K562 (cell line): ENCODE results near the gene SPHK1. TPM values are rescaled to one million over a fixed set of nuclear protein-coding genes. Genes with fewer than 3 reads are reported as not detected.
A peak's percentile ranks its signal among the peaks of the same experiment; 100 is the strongest.

Source experiments
- MEF2A ChIP-seq: IDR thresholded peaks from 2 replicates; pipeline ENCODE4 v1.6.1; 2011; ENCODE audit warnings: low read depth, mild to moderate bottlenecking, low read length, moderate library complexity; ENCODE audit not compliant: control insufficient read depth
- NCOA4 ChIP-seq: fragments of 450-650 bp; IDR thresholded peaks from 2 replicates; pipeline ENCODE4 v1.6.1; 2018; ENCODE audit warnings: mild to moderate bottlenecking; ENCODE audit not compliant: partially characterized antibody
- NRF1 ChIP-seq, 2 experiments: fragments of 450-650 bp; IDR thresholded peaks in 1 of 2; conservative IDR thresholded peaks in 1 of 2; 2 replicates each; pipeline ENCODE4 v1.6.1; 2014; ENCODE audit warnings: mild to moderate bottlenecking in 2 of 2
- PHTF2 ChIP-seq: fragments of 250-450 bp; sonication (Bioruptor Pico); IDR thresholded peaks from 2 replicates; pipeline ENCODE4 v1.5.0; 2021; ENCODE audit warnings: mild to moderate bottlenecking
- RBM25 ChIP-seq: fragments of 200-400 bp; formaldehyde crosslinking; IDR thresholded peaks from 2 replicates; pipeline ENCODE4 v1.6.1; 2018; ENCODE audit warnings: low read length, low read depth, moderate library complexity; ENCODE audit not compliant: severe bottlenecking
- ZNF134 ChIP-seq: fragments of 250-450 bp; sonication (Bioruptor Pico); conservative IDR thresholded peaks from 2 replicates; pipeline ENCODE4 v1.4.0; 2020
- ZNF668 ChIP-seq: fragments of 250-450 bp; sonication (Bioruptor Pico); IDR thresholded peaks from 2 replicates; pipeline ENCODE4 v1.8.0; 2022; ENCODE audit warnings: mild to moderate bottlenecking, inconsistent platforms
- ZNF778 ChIP-seq: fragments of 450-650 bp; formaldehyde crosslinking; IDR thresholded peaks from 2 replicates; pipeline ENCODE4 v1.4.0; 2020; ENCODE audit warnings: mild to moderate bottlenecking, moderate library complexity
- polyA plus RNA-seq, 8 experiments: library from polyadenylated mRNA; depleted of rRNA in 4 of 8; stranded (reverse) in 5 of 8; unstranded in 3 of 8; fragments of >200 nt; fragmentation: Nextera tagmentation in 2 of 8; fragmentation: Illumina TruSeq in 1 of 8; extraction: Ambion mirVana in 2 of 8; extraction: Trizol in 1 of 8; gene quantifications; 2 replicates each; pipeline versions ENCODE4 v1.2.1 to v1.2.3, GENCODE V29; 2011 to 2014; ENCODE audit warnings: inconsistent platforms in 1 of 8, missing spikeins in 1 of 8
- total RNA-seq, 7 experiments: library from RNA; depleted of rRNA in 6 of 7; stranded (reverse); fragments of >200 nt in 6 of 7; fragmentation: Illumina TruSeq in 2 of 7; extraction: Trizol in 2 of 7; gene quantifications; 2 replicates each; pipeline versions ENCODE4 v1.2.1 to v1.2.3, GENCODE V29; 2011 to 2021; ENCODE audit warnings: low replicate concordance in 1 of 7
- TF ChIP-seq, protein P1 (sequence below): fragments of 200-800 bp; sonication (Bioruptor generic); IDR thresholded peaks from 2 replicates; pipeline ENCODE4 v1.6.1; 2017; ENCODE audit warnings: missing genetic modification characterization, missing compliant biosample characterization
- TF ChIP-seq, protein P2 (sequence below): IDR thresholded peaks from 2 replicates; pipeline ENCODE4 v1.6.1; 2012; ENCODE audit warnings: low read depth, low read length, improper control_type of control experiment, borderline replicate concordance
- TF ChIP-seq, protein P3 (sequence below): fragments of 450-650 bp; formaldehyde crosslinking; IDR thresholded peaks from 2 replicates; pipeline ENCODE4 v1.4.0; 2020; ENCODE audit warnings: mild to moderate bottlenecking, mixed read lengths
- TF ChIP-seq, protein P4 (sequence below): sonication (generic); formaldehyde crosslinking; IDR thresholded peaks from 2 replicates; pipeline ENCODE4 v1.8.0; 2022; ENCODE audit warnings: missing genetic modification reagents, mild to moderate bottlenecking, borderline replicate concordance
- TF ChIP-seq, protein P5 (sequence below): fragments of 250-450 bp; sonication (Bioruptor Pico); IDR thresholded peaks from 2 replicates; pipeline ENCODE4 v1.5.0; 2021; ENCODE audit warnings: mild to moderate bottlenecking, moderate library complexity
- TF ChIP-seq, protein P6 (sequence below): fragments of 250-450 bp; sonication (Bioruptor Pico); IDR thresholded peaks from 2 replicates; pipeline ENCODE4 v1.6.1; 2021; ENCODE audit warnings: mild to moderate bottlenecking

SPHK1 gene
- total and polyA plus RNA-seq, 9 of the 15 experiments (the other 6 are each of a cell fraction or from before 2014, with no cell fraction given), result 0.21 to 60.3 (median 14.5) TPM

DNA sequence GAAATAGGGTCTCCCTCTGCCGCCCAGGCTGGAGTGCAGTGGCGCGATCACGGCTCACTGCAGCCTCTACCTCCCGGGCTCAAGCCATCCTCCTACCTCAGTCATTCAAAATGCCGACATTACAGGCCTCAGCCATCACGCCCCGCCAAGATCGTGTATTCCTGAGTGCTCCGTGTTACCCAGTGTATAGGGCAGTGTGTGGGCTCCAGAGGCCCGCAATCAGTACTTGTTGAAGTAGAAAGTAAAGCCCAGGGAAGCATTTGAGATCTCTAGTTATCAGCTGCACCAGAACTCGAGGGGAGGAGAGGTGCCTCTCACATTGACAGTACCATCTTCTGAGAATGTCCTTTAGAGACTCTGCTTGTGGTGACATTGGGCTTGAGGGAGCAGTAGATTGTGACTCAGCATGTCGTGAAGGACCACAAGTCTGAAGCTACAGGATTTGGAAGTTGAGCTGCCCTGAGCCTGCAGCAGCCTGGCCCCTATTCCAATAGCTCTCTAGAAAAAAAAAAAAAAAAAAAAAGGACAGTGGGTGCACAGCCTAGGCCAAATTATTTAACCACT lies 29.6 kb upstream of the SPHK1 start (continued):
- TF ChIP-seq, protein P1, sequence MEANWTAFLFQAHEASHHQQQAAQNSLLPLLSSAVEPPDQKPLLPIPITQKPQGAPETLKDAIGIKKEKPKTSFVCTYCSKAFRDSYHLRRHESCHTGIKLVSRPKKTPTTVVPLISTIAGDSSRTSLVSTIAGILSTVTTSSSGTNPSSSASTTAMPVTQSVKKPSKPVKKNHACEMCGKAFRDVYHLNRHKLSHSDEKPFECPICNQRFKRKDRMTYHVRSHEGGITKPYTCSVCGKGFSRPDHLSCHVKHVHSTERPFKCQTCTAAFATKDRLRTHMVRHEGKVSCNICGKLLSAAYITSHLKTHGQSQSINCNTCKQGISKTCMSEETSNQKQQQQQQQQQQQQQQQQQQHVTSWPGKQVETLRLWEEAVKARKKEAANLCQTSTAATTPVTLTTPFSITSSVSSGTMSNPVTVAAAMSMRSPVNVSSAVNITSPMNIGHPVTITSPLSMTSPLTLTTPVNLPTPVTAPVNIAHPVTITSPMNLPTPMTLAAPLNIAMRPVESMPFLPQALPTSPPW (CRISPR knock-in tag), result no peak
- TF ChIP-seq ZNF668 (CRISPR knock-in tag), result no peak
- TF ChIP-seq, protein P2, sequence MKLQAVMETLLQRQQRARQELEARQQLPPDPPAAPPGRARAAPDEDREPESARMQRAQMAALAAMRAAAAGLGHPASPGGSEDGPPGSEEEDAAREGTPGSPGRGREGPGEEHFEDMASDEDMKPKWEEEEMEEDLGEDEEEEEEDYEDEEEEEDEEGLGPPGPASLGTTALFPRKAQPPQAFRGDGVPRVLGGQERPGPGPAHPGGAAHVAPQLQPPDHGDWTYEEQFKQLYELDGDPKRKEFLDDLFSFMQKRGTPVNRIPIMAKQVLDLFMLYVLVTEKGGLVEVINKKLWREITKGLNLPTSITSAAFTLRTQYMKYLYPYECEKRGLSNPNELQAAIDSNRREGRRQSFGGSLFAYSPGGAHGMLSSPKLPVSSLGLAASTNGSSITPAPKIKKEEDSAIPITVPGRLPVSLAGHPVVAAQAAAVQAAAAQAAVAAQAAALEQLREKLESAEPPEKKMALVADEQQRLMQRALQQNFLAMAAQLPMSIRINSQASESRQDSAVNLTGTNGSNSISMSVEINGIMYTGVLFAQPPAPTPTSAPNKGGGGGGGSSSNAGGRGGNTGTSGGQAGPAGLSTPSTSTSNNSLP, result no peak
- TF ChIP-seq, protein P3, sequence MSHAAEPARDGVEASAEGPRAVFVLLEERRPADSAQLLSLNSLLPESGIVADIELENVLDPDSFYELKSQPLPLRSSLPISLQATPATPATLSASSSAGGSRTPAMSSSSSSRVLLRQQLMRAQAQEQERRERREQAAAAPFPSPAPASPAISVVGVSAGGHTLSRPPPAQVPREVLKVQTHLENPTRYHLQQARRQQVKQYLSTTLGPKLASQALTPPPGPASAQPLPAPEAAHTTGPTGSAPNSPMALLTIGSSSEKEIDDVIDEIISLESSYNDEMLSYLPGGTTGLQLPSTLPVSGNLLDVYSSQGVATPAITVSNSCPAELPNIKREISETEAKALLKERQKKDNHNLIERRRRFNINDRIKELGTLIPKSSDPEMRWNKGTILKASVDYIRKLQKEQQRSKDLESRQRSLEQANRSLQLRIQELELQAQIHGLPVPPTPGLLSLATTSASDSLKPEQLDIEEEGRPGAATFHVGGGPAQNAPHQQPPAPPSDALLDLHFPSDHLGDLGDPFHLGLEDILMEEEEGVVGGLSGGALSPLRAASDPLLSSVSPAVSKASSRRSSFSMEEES (CRISPR knock-in tag), result no peak
- TF ChIP-seq PHTF2 (CRISPR knock-in tag), result no peak
- TF ChIP-seq, protein P4, sequence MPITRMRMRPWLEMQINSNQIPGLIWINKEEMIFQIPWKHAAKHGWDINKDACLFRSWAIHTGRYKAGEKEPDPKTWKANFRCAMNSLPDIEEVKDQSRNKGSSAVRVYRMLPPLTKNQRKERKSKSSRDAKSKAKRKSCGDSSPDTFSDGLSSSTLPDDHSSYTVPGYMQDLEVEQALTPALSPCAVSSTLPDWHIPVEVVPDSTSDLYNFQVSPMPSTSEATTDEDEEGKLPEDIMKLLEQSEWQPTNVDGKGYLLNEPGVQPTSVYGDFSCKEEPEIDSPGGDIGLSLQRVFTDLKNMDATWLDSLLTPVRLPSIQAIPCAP, result no peak
- TF ChIP-seq, protein P5, sequence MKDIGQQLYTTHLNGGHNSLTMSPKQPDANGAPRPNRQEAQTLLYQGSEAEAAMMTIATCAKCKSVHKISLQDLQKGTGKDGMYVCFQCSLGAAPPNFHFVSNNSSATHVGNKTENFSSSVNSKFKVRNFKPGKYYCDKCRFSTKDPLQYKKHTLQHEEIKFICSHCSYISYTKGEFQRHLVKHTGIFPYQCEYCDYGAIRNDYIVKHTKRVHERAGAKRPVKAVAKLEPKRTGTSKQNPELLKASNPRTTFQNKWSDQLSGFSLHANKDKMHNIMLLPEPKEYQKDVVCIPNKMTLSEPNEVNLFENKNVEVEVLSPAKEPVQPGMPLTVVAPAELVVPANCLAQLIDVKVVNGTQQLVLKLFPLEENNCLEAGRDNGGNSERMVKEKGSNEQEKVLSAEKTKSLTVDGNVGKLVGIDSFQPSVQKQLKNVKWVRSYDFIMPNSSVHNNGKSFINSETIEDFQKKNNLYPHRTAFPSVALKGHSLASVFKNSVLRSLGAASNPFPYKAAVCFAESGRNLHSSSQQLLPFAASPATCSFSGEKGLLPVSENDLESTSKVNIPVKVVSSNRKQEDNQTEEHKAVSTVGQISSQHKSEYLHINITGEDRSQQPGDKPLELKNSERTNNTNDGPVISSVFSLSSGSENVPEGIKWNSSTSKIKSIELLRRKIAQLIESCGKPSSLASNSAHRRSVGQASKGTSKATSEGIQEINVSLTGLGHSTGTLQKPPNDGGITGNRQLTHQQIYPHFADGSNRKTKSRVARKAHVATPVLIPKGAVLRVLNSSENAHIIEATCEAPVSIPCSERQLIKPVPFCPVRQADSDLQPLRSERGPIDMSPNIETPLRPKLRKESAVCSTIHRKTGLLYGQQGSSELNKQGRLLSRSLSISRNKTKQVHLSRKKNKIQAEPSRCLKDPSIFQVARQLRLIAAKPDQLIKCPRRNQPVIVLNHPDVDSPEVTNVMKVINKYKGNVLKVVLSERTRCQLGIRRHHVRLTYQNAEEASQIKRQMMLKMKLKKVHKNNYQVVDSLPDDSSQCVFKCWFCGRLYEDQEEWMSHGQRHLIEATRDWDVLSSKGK (CRISPR knock-in tag), result no peak
- TF ChIP-seq ZNF134 (CRISPR knock-in tag), result no peak
- TF ChIP-seq, protein P6, sequence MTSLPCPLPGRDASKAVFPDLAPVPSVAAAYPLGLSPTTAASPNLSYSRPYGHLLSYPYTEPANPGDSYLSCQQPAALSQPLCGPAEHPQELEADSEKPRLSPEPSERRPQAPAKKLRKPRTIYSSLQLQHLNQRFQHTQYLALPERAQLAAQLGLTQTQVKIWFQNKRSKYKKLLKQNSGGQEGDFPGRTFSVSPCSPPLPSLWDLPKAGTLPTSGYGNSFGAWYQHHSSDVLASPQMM (CRISPR knock-in tag), result no peak
- no peak for TF ChIP-seq RBM25
- no peak for TF ChIP-seq NCOA4
- TF ChIP-seq NRF1 (conservative IDR thresholded peaks at IDR 0.05 in 1 of 2, IDR thresholded peaks at IDR 0.05 in 1 of 2), result 0 out of 4 replicates have a peak, but pooled peaks have one; percentile 19 to 24
- TF ChIP-seq MEF2A, result 0 out of 2 replicates have a peak, but pooled peaks have one; percentile 18
- no peak for TF ChIP-seq ZNF778 (CRISPR knock-in tag)
